ENCODE data around the gene EPS8L3.
"Not testable (repeated sequence)": the region's sequence is repeated elsewhere in the genome, so short reads cannot be mapped to it uniquely, and the experiment has no call there.

- TF ChIP-seq EZH2phosphoT487 (IDR thresholded peaks at IDR 0.05; ENCODE audit: insufficient read depth, low read depth); EZH2 (IDR thresholded peaks at IDR 0.05; ENCODE audit: insufficient read depth, poor library complexity, severe bottlenecking): not testable (repeated sequence)
These were observed 52.0 kb downstream of the EPS8L3 start, which contains the start of gene GSTM5 for GRCh38 chr1:109711593-109712320.

Measured in GM23248 (cell line).